ENCODE data around the gene PPP2R2C.

DNA sequence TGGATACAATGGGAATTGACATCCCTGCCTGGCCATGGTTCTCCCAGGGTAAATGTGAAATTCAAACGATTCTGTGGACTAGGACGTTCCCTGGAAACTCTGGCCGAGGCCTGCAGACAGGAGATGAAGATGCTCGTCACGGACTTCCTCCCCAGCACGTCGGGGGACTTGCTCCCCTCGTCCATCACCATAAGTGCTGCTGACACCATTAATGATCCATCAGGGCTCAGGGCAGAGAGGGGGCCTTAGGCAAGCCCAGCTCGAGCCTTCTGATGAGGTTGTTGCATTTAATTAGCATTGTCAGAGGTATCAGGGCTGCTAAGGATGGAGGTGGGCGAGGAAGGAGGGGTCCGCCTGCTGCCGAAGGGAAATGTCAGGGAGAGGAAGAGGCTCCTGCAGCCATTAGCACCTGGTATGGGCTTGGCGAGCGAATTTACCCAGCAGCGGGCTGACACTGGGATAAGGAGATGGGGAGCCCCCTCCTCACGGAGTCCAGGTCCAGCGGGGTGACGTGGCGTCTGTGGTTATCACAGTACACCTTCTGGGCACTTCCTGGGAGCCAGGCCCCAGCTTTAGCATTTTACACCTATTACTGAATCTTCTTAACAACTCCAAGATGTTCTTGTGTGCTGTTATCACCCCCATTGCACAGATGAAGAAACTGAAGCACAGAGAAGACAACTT, 83.1 kb downstream of the PPP2R2C start:
- TF ChIP-seq EP300 (IDR thresholded peaks at IDR 0.05): no peak
- no peak for TF ChIP-seq POLR2A (IDR thresholded peaks at IDR 0.05)
- TF ChIP-seq, protein P1, sequence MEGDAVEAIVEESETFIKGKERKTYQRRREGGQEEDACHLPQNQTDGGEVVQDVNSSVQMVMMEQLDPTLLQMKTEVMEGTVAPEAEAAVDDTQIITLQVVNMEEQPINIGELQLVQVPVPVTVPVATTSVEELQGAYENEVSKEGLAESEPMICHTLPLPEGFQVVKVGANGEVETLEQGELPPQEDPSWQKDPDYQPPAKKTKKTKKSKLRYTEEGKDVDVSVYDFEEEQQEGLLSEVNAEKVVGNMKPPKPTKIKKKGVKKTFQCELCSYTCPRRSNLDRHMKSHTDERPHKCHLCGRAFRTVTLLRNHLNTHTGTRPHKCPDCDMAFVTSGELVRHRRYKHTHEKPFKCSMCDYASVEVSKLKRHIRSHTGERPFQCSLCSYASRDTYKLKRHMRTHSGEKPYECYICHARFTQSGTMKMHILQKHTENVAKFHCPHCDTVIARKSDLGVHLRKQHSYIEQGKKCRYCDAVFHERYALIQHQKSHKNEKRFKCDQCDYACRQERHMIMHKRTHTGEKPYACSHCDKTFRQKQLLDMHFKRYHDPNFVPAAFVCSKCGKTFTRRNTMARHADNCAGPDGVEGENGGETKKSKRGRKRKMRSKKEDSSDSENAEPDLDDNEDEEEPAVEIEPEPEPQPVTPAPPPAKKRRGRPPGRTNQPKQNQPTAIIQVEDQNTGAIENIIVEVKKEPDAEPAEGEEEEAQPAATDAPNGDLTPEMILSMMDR (IDR thresholded peaks at IDR 0.05): no peak
